T-cell (primary cell): ENCODE data around the gene PAQR7. TPM values are rescaled to one million over a fixed set of nuclear protein-coding genes. Genes with fewer than 3 reads are reported as not detected.

Source experiments
- ATAC-seq, 4 experiments: fragments of 200-7000 bp in 3 of 4; fragments of 150-1000 bp in 1 of 4; cut with Tn5 transposase; replicated peaks in 1 of 4; 1 replicate in 3 of 4; 2 replicates in 1 of 4; pipeline ENCODE4 v1.10.0; 2021; ENCODE audit warnings: moderate library complexity in 3 of 4, mild to moderate bottlenecking in 2 of 4, moderate number of reproducible peaks in 1 of 4
- CTCF ChIA-PET, 2 donors: fragments of 300-600 bp; sonication (Branson Sonifier 250); formaldehyde crosslinking; loops; one replicate each; lab custom pipeline; 2022; ENCODE audit warnings: antibody characterized with exemption in 2 of 2; lab: Charles Lee
- POLR2A ChIA-PET, 2 donors: fragments of 300-600 bp; sonication (Branson Sonifier 250); formaldehyde crosslinking; loops; one replicate each; lab custom pipeline; 2022; ENCODE audit warnings: antibody characterized with exemption in 2 of 2; lab: Charles Lee
- DNase-seq, 35 experiments: peaks; one replicate each; pipeline versions ENCODE4 v3.0.0 to v3.0.0-alpha.2; 2013 to 2023
- H3K27ac ChIP-seq: one replicate; pipeline ENCODE4 v1.5.1; 2013; ENCODE audit warnings: low read length
- H3K27me3 ChIP-seq, 2 experiments: replicated peaks in 1 of 2; 1 replicate in 1 of 2; 2 replicates in 1 of 2; pipeline versions ENCODE4 v1.6.1 to v1.7.0; 2013; ENCODE audit warnings: low read length in 1 of 2, mixed read lengths in 1 of 2; ENCODE audit not compliant: control insufficient read depth in 2 of 2, insufficient read depth in 2 of 2; ENCODE audit errors: extremely low read depth in 1 of 2
- H3K36me3 ChIP-seq, 2 donors: 1 replicate in 1 of 2; 2 replicates in 1 of 2; pipeline versions ENCODE4 v1.6.1 to v1.7.0; 2013; ENCODE audit warnings: low read length in 1 of 2; ENCODE audit not compliant: control insufficient read depth in 2 of 2, insufficient read depth in 1 of 2; ENCODE audit errors: extremely low read depth in 1 of 2
- H3K4me1 ChIP-seq, 2 experiments: 1 replicate in 1 of 2; 2 replicates in 1 of 2; pipeline versions ENCODE4 v1.6.1 to v1.7.0; 2013; ENCODE audit warnings: low read length in 2 of 2, mixed read lengths in 1 of 2; ENCODE audit not compliant: insufficient read depth in 2 of 2, control insufficient read depth in 1 of 2; ENCODE audit errors: extremely low read depth in 1 of 2
- H3K4me3 ChIP-seq, 2 donors: 1 replicate in 1 of 2; 2 replicates in 1 of 2; pipeline versions ENCODE4 v1.5.1 to v1.7.0; 2013; ENCODE audit warnings: mild to moderate bottlenecking in 2 of 2, low read length in 1 of 2, moderate library complexity in 1 of 2; ENCODE audit not compliant: control insufficient read depth in 1 of 2; ENCODE audit errors: extremely low read depth in 1 of 2
- H3K9me3 ChIP-seq: 2 replicates; pipeline ENCODE4 v1.7.0; 2013
- H3K27ac Mint-ChIP-seq, 2 donors: one replicate each; pipeline ENCODE4 v1.8.0; 2020 to 2021; ENCODE audit warnings: mild to moderate bottlenecking in 2 of 2, mixed read lengths in 2 of 2
- H3K27me3 Mint-ChIP-seq, 2 donors: one replicate each; pipeline ENCODE4 v1.8.0; 2021 to 2022; ENCODE audit warnings: mixed read lengths in 2 of 2
- H3K36me3 Mint-ChIP-seq: one replicate; pipeline ENCODE4 v1.8.0; 2021; ENCODE audit warnings: mixed read lengths
- H3K4me1 Mint-ChIP-seq, 3 donors: one replicate each; pipeline ENCODE4 v1.8.0; 2020 to 2022; ENCODE audit warnings: mixed read lengths in 3 of 3, mild to moderate bottlenecking in 1 of 3
- H3K4me3 Mint-ChIP-seq, 3 donors: one replicate each; pipeline ENCODE4 v1.8.0; 2020 to 2022; ENCODE audit warnings: mild to moderate bottlenecking in 3 of 3, mixed read lengths in 3 of 3, moderate library complexity in 3 of 3
- H3K9me3 Mint-ChIP-seq, 3 donors: one replicate each; pipeline ENCODE4 v1.8.0; 2020 to 2022; ENCODE audit warnings: mixed read lengths in 3 of 3
- WGBS: methylation state at CpG from one replicate; pipeline ENCODE4 v1.1.5; 2013; ENCODE audit warnings: missing lambda C conversion rate; ENCODE audit not compliant: insufficient coverage; 5-methylcytosine and 5-hydroxymethylcytosine counted together
- total RNA-seq, 35 experiments: library from RNA in 6 of 35; stranded (reverse) in 6 of 35; fragments of 120-200 nt in 1 of 35; gene quantifications; one replicate each; pipeline versions ENCODE4 v1.2.1 to v1.2.4 and lab custom pipeline; 2013 to 2026

PAQR7 gene
- total RNA-seq, 5 donors from 2014 or later (not counting 1 experiment from before 2014, with no cell fraction given) = 1.9 to 3.8 (median 3.0) TPM

- WGBS = 100% methylated on average over 2 of the region's 5 CpGs
- DNase-seq = no peak
Measured at GRCh38 chr1:25891606-25892005, 16.1 kb upstream of the PAQR7 start.

GRCh38 chr1:25890239-25891034 is 14.9 kb upstream of the PAQR7 start:
- Histone ChIP-seq H3K9me3 (no peaks in the 10 kb centered on the region), H3K4me3 (no peak overlapping the region), H3K36me3 (no peaks in the 10 kb centered on the region), H3K4me1 (peaks cover 0 to 4% of the 10 kb centered on the region in 2 experiments), H3K27ac (no peak overlapping the region), H3K27me3 (no peaks in the 10 kb centered on the region)
- Mint-ChIP-seq H3K27me3 (no peaks in the 10 kb centered on the region), H3K27ac (no peak overlapping the region), H3K9me3 (no peaks in the 10 kb centered on the region), H3K4me3 (no peak overlapping the region), H3K4me1 (peaks cover 4 to 8% (median 4%) of the 10 kb centered on the region in 3 donors), H3K36me3 (no peaks in the 10 kb centered on the region)
- WGBS = 96% methylated on average over 7 of the region's 10 CpGs
- CTCF ChIA-PET = interaction anchor here in 1 of 2 donors (0.6 to 1.3 kb wide), 3 partner anchors 101 to 147 kb away, joined by 3 to 6 read pairs (median 4); partner anchors contain the start of gene PAFAH2
- POLR2A ChIA-PET = no interaction called here
- DNase-seq = no peak
- no peak for ATAC-seq

More at GRCh38 chr1:25891606-25892005, 16.1 kb upstream of the PAQR7 start:
- Histone ChIP-seq H3K27ac (no peak overlapping the region), H3K4me1 (peaks cover 0 to 9% of the 10 kb centered on the region in 2 experiments), H3K9me3 (no peaks in the 10 kb centered on the region), H3K4me3 (no peak overlapping the region), H3K36me3 (no peaks in the 10 kb centered on the region), H3K27me3 (no peaks in the 10 kb centered on the region)
- H3K27ac Mint-ChIP-seq = no peak overlapping the region
- ChIA-PET CTCF (interaction anchor here in 1 of 2 donors (0.9 to 1.3 kb wide), 3 partner anchors 17 to 106 kb away, joined by 3 to 6 read pairs (median 4); partner anchors contain the start of gene PAFAH2), POLR2A (no interaction called here)
- H3K9me3 Mint-ChIP-seq = no peaks in the 10 kb centered on the region
- H3K36me3 Mint-ChIP-seq = no peaks in the 10 kb centered on the region
- no peak for ATAC-seq
- no peaks in the 10 kb centered on the region for H3K27me3 Mint-ChIP-seq
- no peak overlapping the region for H3K4me3 Mint-ChIP-seq
- H3K4me1 Mint-ChIP-seq = peaks cover 8 to 10% (median 9%) of the 10 kb centered on the region in 3 donors

GRCh38 chr1:25889470-25889869 is 14.0 kb upstream of the PAQR7 start:
- Histone ChIP-seq H3K9me3 (no peaks in the 10 kb centered on the region), H3K27me3 (no peaks in the 10 kb centered on the region), H3K4me3 (no peak overlapping the region), H3K4me1 (no peaks in the 10 kb centered on the region), H3K36me3 (no peaks in the 10 kb centered on the region), H3K27ac (no peak overlapping the region)
- H3K27me3 Mint-ChIP-seq = no peaks in the 10 kb centered on the region
- DNase-seq (no peak), ATAC-seq (peak in 1 of 4 experiments; percentile 27)
- ChIA-PET POLR2A (no interaction called here), CTCF (interaction anchor here (0.6 kb wide), 2 partner anchors 106 to 621 kb away, joined by 3 to 6 read pairs; no protein-coding TSS in a partner anchor)
- peaks cover 0 to 7% (median 0%) of the 10 kb centered on the region in 3 donors for H3K4me1 Mint-ChIP-seq
- no peaks in the 10 kb centered on the region for H3K36me3 Mint-ChIP-seq
- 77% methylated on average over 3 of the region's 3 CpGs for WGBS
- H3K4me3 Mint-ChIP-seq = no peak overlapping the region
- H3K27ac Mint-ChIP-seq = no peak overlapping the region
- H3K9me3 Mint-ChIP-seq = no peaks in the 10 kb centered on the region

GRCh38 chr1:25888426-25888987 is 13.0 kb upstream of the PAQR7 start:
- no peak overlapping the region for H3K27ac ChIP-seq
- CTCF ChIA-PET = interaction anchor here in 1 of 2 donors (0.5 to 0.6 kb wide), 2 partner anchors 13 to 671 kb away, joined by 3 to 8 read pairs; no protein-coding TSS in a partner anchor
- H3K27ac Mint-ChIP-seq = no peak overlapping the region
- no peak for DNase-seq
- no peak overlapping the region for H3K4me3 Mint-ChIP-seq
- WGBS = 86% methylated on average over 3 of the region's 7 CpGs
- POLR2A ChIA-PET = no interaction called here
- ATAC-seq = no peak
- H3K27me3 Mint-ChIP-seq = no peaks in the 10 kb centered on the region
- H3K36me3 ChIP-seq = no peaks in the 10 kb centered on the region
- H3K9me3 ChIP-seq = no peaks in the 10 kb centered on the region
- H3K9me3 Mint-ChIP-seq = no peaks in the 10 kb centered on the region
- H3K36me3 Mint-ChIP-seq = no peaks in the 10 kb centered on the region
- peaks cover 0 to 7% (median 0%) of the 10 kb centered on the region in 3 donors for H3K4me1 Mint-ChIP-seq
- H3K4me1 ChIP-seq = no peaks in the 10 kb centered on the region
- H3K27me3 ChIP-seq = no peaks in the 10 kb centered on the region
- H3K4me3 ChIP-seq = no peak overlapping the region

GRCh38 chr1:25885602-25886001 is 10.1 kb upstream of the PAQR7 start:
- H3K36me3 ChIP-seq = no peaks in the 10 kb centered on the region
- no peak overlapping the region for H3K4me3 ChIP-seq
- H3K27ac Mint-ChIP-seq = no peak overlapping the region
- no peaks in the 10 kb centered on the region for H3K27me3 ChIP-seq
- no peak overlapping the region for H3K27ac ChIP-seq
- H3K4me3 Mint-ChIP-seq = no peak overlapping the region
- peaks cover 0 to 7% (median 0%) of the 10 kb centered on the region in 3 donors for H3K4me1 Mint-ChIP-seq
- ChIA-PET POLR2A (no interaction called here), CTCF (interaction anchor here in 1 of 2 donors (0.7 kb wide), 1 partner anchor 1671 kb away, joined by 7 read pairs; no protein-coding TSS in a partner anchor)
- no peaks in the 10 kb centered on the region for H3K27me3 Mint-ChIP-seq
- 86% methylated on average over 1 of the region's 1 CpG for WGBS
- ATAC-seq (no peak), DNase-seq (no peak)
- H3K9me3 ChIP-seq = no peaks in the 10 kb centered on the region
- H3K36me3 Mint-ChIP-seq = no peaks in the 10 kb centered on the region
- H3K9me3 Mint-ChIP-seq = no peaks in the 10 kb centered on the region
- no peaks in the 10 kb centered on the region for H3K4me1 ChIP-seq

- no peak overlapping the region for H3K4me3 Mint-ChIP-seq
- no peak overlapping the region for H3K27ac ChIP-seq
- H3K27me3 ChIP-seq = no peaks in the 10 kb centered on the region
- H3K36me3 ChIP-seq = no peaks in the 10 kb centered on the region
- no peak overlapping the region for H3K27ac Mint-ChIP-seq
- H3K9me3 Mint-ChIP-seq = no peaks in the 10 kb centered on the region
- peaks cover 0 to 7% (median 0%) of the 10 kb centered on the region in 3 donors for H3K4me1 Mint-ChIP-seq
- H3K9me3 ChIP-seq = no peaks in the 10 kb centered on the region
- DNase-seq = no peak
- POLR2A ChIA-PET = no interaction called here
- CTCF ChIA-PET = no interaction called here
- WGBS = 92% methylated on average over 9 of the region's 11 CpGs
- no peaks in the 10 kb centered on the region for H3K36me3 Mint-ChIP-seq
- H3K27me3 Mint-ChIP-seq = no peaks in the 10 kb centered on the region
- no peak overlapping the region for H3K4me3 ChIP-seq
- no peak for ATAC-seq
- no peaks in the 10 kb centered on the region for H3K4me1 ChIP-seq
Measured at GRCh38 chr1:25881266-25881665, 5.8 kb upstream of the PAQR7 start.
